HG03135 (cell line): ENCODE data around the gene KRT7.

Experiments used
- ATAC-seq: cut with Tn5 transposase; IDR thresholded peaks from one replicate; pipeline ENCODE4 v1.9.1; 2021; ENCODE audit warnings: mild to moderate bottlenecking, moderate library complexity; ENCODE audit not compliant: unreplicated experiment

Gene KRT7

GRCh38 chr12:52296572-52297215 is 63.7 kb downstream of the KRT7 start:
- ATAC-seq = no peak
